Astrocyte (in vitro differentiated cells and primary cell): ENCODE results near the gene RNLS. TPM values are rescaled to one million over a fixed set of nuclear protein-coding genes. Genes with fewer than 3 reads are reported as not detected.

Experiments
- DNase-seq: peaks from one replicate; pipeline ENCODE4 v3.0.0-alpha.2; 2010; ENCODE audit warnings: low read depth
- FAIRE-seq: peaks from 2 replicates; lab custom pipeline; 2011; peaks lifted over from hg19 to GRCh38; lab: Jason Lieb, UNC
- H2AFZ ChIP-seq: 2 replicates; pipeline ENCODE4 v1.6.0; 2012; ENCODE audit warnings: low read depth, low read length, inconsistent platforms
- H3K27ac ChIP-seq: 2 replicates; pipeline ENCODE4 v1.5.1; 2011; ENCODE audit warnings: low read depth, low read length, inconsistent platforms
- H3K27me3 ChIP-seq: 2 replicates; pipeline ENCODE4 v1.6.0; 2011; ENCODE audit warnings: low read length, inconsistent platforms; ENCODE audit not compliant: insufficient read depth
- H3K36me3 ChIP-seq: 2 replicates; pipeline ENCODE4 v1.5.1; 2011; ENCODE audit warnings: low read length, inconsistent platforms; ENCODE audit not compliant: insufficient read depth
- H3K4me1 ChIP-seq: 2 replicates; pipeline ENCODE4 v1.5.1; 2011; ENCODE audit warnings: low read length, inconsistent platforms; ENCODE audit not compliant: insufficient read depth
- H3K4me2 ChIP-seq: 2 replicates; pipeline ENCODE4 v1.6.0; 2012; ENCODE audit warnings: low read length, inconsistent platforms
- H3K4me3 ChIP-seq: 2 replicates; pipeline ENCODE4 v1.5.1; 2011; ENCODE audit warnings: low read depth, mild to moderate bottlenecking, low read length, inconsistent platforms; ENCODE audit not compliant: insufficient read depth
- H3K79me2 ChIP-seq: 2 replicates; pipeline ENCODE4 v1.6.0; 2012; ENCODE audit warnings: mild to moderate bottlenecking, low read length, inconsistent platforms; ENCODE audit not compliant: insufficient read depth
- H3K9ac ChIP-seq: 2 replicates; pipeline ENCODE4 v1.6.0; 2012; ENCODE audit warnings: mild to moderate bottlenecking, low read length, inconsistent platforms
- H3K9me3 ChIP-seq: 2 replicates; pipeline ENCODE4 v1.5.1; 2012; ENCODE audit warnings: low read depth, mild to moderate bottlenecking, low read length, inconsistent platforms; ENCODE audit not compliant: insufficient read depth
- H4K20me1 ChIP-seq: 2 replicates; pipeline ENCODE4 v1.6.0; 2012; ENCODE audit warnings: low read length, inconsistent platforms; ENCODE audit not compliant: insufficient read depth
- H3K27ac Mint-ChIP-seq: one replicate; pipeline ENCODE4 v1.8.0; 2021; ENCODE audit warnings: mild to moderate bottlenecking, mixed read lengths; ENCODE audit not compliant: unreplicated experiment
- H3K27me3 Mint-ChIP-seq: one replicate; pipeline ENCODE4 v1.8.0; 2021; ENCODE audit warnings: low read depth, mixed read lengths; ENCODE audit not compliant: unreplicated experiment
- H3K36me3 Mint-ChIP-seq: one replicate; pipeline ENCODE4 v1.8.0; 2021; ENCODE audit warnings: low read depth, mixed read lengths; ENCODE audit not compliant: unreplicated experiment
- H3K4me1 Mint-ChIP-seq: one replicate; pipeline ENCODE4 v1.8.0; 2021; ENCODE audit warnings: low read depth, mixed read lengths; ENCODE audit not compliant: unreplicated experiment
- H3K4me3 Mint-ChIP-seq: one replicate; pipeline ENCODE4 v1.8.0; 2021; ENCODE audit warnings: mild to moderate bottlenecking, moderate library complexity, mixed read lengths; ENCODE audit not compliant: unreplicated experiment
- H3K9me3 Mint-ChIP-seq: one replicate; pipeline ENCODE4 v1.8.0; 2021; ENCODE audit warnings: mild to moderate bottlenecking, mixed read lengths; ENCODE audit not compliant: unreplicated experiment
- CTCF ChIP-seq: IDR thresholded peaks from 2 replicates; pipeline ENCODE4 v1.5.1; 2011; ENCODE audit warnings: low read depth, mild to moderate bottlenecking, inconsistent platforms, low read length, moderate library complexity; ENCODE audit not compliant: insufficient read depth
- EZH2 ChIP-seq: IDR thresholded peaks from 2 replicates; pipeline ENCODE4 v1.6.1; 2012; ENCODE audit warnings: mild to moderate bottlenecking, low read length, inconsistent platforms; ENCODE audit not compliant: insufficient read depth
- total RNA-seq: library from RNA; stranded (reverse); gene quantifications from 2 replicates; pipeline ENCODE4 v1.2.1, GENCODE V29; 2021

RNLS gene
- total RNA-seq, 1 donor from 2014 or later: 6.9 TPM

- FAIRE-seq (no peak), DNase-seq (no peak)
- no peaks in the 10 kb centered on the region for H3K4me1 Mint-ChIP-seq
- Histone ChIP-seq H2AFZ (no peak overlapping the region), H3K36me3 (no peaks in the 10 kb centered on the region), H3K27me3 (no peaks in the 10 kb centered on the region), H3K4me1 (no peaks in the 10 kb centered on the region), H3K27ac (no peak overlapping the region), H3K79me2 (no peaks in the 10 kb centered on the region), H3K4me2 (no peak overlapping the region), H3K4me3 (no peak overlapping the region), H3K9ac (no peak overlapping the region), H3K9me3 (no peaks in the 10 kb centered on the region), H4K20me1 (no peaks in the 10 kb centered on the region)
- no peaks in the 10 kb centered on the region for H3K9me3 Mint-ChIP-seq
- no peak overlapping the region for H3K27ac Mint-ChIP-seq
- TF ChIP-seq EZH2 (no peak), CTCF (no peak)
- H3K36me3 Mint-ChIP-seq: no peaks in the 10 kb centered on the region
- H3K4me3 Mint-ChIP-seq: no peak overlapping the region
- no peaks in the 10 kb centered on the region for H3K27me3 Mint-ChIP-seq
Measured at GRCh38 chr10:88482220-88482619, 100.9 kb downstream of the RNLS start.

GRCh38 chr10:88478256-88478655 lies 104.9 kb downstream of the RNLS start:
- Histone ChIP-seq H3K4me2 (no peak overlapping the region), H3K27me3 (no peaks in the 10 kb centered on the region), H3K4me1 (no peaks in the 10 kb centered on the region), H3K36me3 (no peaks in the 10 kb centered on the region), H4K20me1 (no peaks in the 10 kb centered on the region), H3K4me3 (no peak overlapping the region), H3K9ac (no peak overlapping the region), H2AFZ (no peak overlapping the region), H3K27ac (no peak overlapping the region), H3K79me2 (no peaks in the 10 kb centered on the region), H3K9me3 (no peaks in the 10 kb centered on the region)
- no peaks in the 10 kb centered on the region for H3K4me1 Mint-ChIP-seq
- H3K27me3 Mint-ChIP-seq: no peaks in the 10 kb centered on the region
- DNase-seq: no peak
- no peak overlapping the region for H3K27ac Mint-ChIP-seq
- H3K9me3 Mint-ChIP-seq: no peaks in the 10 kb centered on the region
- H3K4me3 Mint-ChIP-seq: no peak overlapping the region
- H3K36me3 Mint-ChIP-seq: no peaks in the 10 kb centered on the region
- FAIRE-seq: no peak
- TF ChIP-seq EZH2: no peak
- no peak for TF ChIP-seq CTCF

- Histone ChIP-seq H3K4me2 (no peak overlapping the region), H3K27me3 (no peaks in the 10 kb centered on the region), H3K27ac (no peak overlapping the region), H3K9me3 (no peaks in the 10 kb centered on the region), H3K9ac (no peak overlapping the region), H3K4me1 (no peaks in the 10 kb centered on the region), H3K4me3 (no peak overlapping the region), H3K36me3 (no peaks in the 10 kb centered on the region), H2AFZ (no peak overlapping the region), H4K20me1 (no peaks in the 10 kb centered on the region), H3K79me2 (no peaks in the 10 kb centered on the region)
- H3K36me3 Mint-ChIP-seq: no peaks in the 10 kb centered on the region
- H3K27me3 Mint-ChIP-seq: no peaks in the 10 kb centered on the region
- TF ChIP-seq EZH2: no peak
- no peaks in the 10 kb centered on the region for H3K4me1 Mint-ChIP-seq
- no peaks in the 10 kb centered on the region for H3K9me3 Mint-ChIP-seq
- DNase-seq: peak; percentile 15
- H3K27ac Mint-ChIP-seq: no peak overlapping the region
- no peak overlapping the region for H3K4me3 Mint-ChIP-seq
- FAIRE-seq: no peak
Measured at GRCh38 chr10:88477343-88478085, 105.6 kb downstream of the RNLS start.
